Measurements from ENCODE around the gene MARCHF10.

GRCh38 chr17:62832405-62832804 is 24.3 kb upstream of the MARCHF10 start:
- TF ChIP-seq EZH2 (IDR thresholded peaks at IDR 0.05; ENCODE audit: borderline replicate concordance, low read depth, low read length) (no peak), CTCF (IDR thresholded peaks at IDR 0.05 in 2 of 3, conservative IDR thresholded peaks at IDR 0.05 in 1 of 3; ENCODE audit: insufficient read depth in 2 of 3, low read depth in 1 of 3, low read length in 3 of 3) (no peak), ZBTB12 (CRISPR knock-in tag; IDR thresholded peaks at IDR 0.05) (no peak), JUND (IDR thresholded peaks at IDR 0.05; ENCODE audit: borderline replicate concordance, low read depth, low read length) (no peak), JUND (tag; IDR thresholded peaks at IDR 0.05; ENCODE audit: borderline replicate concordance, low read depth, low read length) (no peak), ZBTB17 (CRISPR knock-in tag; IDR thresholded peaks at IDR 0.05) (no peak), SETDB1 (IDR thresholded peaks at IDR 0.05; ENCODE audit: low read length) (no peak), CCNT2 (IDR thresholded peaks at IDR 0.05; ENCODE audit: borderline replicate concordance, extremely low read depth, insufficient read length, low read depth, low read length) (no peak), SRF (CRISPR knock-in tag; IDR thresholded peaks at IDR 0.05) (no peak), REST (IDR thresholded peaks at IDR 0.05; ENCODE audit: borderline replicate concordance) (no peak), REST (CRISPR knock-in tag; IDR thresholded peaks at IDR 0.05; ENCODE audit: low read depth) (no peak)

All from K562 (cell line).